ENCODE data around the gene KCNJ2.

Gene KCNJ2

DNA sequence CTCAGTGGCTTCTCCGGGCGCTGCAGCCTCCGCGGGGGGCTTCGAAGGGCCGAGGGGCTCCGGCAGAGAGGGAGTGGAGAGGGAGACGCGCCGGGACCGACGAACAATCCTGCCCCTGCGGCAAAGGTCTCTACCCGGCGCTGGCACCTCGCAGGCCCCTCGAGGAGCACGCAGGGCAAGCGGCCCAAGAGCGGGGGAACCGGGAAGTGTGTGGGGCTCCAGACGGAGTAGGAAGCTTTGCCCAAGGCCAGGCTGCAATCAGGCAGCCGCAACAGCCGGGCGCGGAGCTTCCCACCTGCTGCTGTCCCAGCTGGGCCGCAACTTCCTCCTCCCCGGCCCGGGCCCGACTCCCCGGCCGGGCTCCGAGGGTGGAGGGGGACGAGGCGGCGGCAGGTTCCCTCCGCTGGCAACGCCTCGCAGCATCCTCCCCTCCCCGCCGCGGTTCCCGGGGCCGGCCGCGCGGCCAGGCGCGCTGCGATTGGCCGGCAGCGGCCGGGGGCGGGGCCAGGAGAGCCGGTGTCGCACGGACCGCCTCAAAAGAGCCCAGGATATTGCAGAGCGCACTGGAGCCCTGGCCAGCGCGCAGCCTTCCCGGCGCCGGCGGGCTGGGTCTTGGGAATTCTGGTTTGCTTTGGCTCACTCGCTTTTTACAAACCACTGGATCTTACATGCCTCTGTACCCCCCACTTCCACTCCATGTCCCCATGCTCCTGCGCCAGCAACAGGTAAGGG, at the start of gene KCNJ2:
Gene KCNJ2, plus strand, starts transcription at position 556 of the 732 bp plus-strand sequence. CDS start 5,508 bp downstream, outside the sequence.
- peak; percentile 59 to 66 for DNase-seq

DNA sequence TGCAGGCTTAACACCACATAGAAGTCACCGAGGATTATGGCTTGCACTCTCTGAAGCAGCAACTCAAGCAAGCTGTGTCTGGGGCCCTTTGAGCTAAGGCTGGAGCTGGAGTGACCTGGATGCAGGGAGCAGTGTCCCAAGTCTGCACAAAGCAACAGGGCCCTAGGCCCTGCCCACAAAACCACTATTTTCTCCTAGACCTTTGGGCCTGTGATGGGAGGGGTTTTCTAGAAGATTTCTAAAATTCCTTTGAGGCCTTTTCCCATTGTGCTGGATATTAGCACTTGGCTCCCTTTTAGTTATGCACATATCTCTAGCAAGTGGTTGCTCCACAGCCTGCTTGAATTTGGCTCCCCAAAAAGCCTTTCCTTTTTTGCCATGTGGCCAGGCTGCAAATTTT, 49.8 kb upstream of the KCNJ2 start:
- no peak for DNase-seq

DNA sequence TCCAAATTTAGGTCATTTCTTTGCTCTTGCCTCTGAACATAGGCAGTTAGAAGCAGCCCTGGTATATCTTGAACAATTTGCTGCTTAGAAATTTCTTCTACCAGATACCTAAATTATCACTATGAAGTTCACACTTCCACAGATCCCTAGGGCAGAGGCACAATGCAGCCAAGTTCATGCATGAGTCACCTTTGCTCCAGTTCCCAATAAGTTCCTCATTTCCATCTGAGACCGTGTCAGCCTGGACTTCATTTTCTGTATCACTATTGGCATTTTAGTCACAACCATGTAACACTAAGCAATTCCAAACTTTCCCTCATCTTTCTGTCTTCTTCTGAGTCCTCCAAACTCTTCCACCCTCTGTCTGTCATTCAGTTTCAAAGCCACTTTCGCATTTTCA, 49.3 kb upstream of the KCNJ2 start:
- no peak for DNase-seq

DNA sequence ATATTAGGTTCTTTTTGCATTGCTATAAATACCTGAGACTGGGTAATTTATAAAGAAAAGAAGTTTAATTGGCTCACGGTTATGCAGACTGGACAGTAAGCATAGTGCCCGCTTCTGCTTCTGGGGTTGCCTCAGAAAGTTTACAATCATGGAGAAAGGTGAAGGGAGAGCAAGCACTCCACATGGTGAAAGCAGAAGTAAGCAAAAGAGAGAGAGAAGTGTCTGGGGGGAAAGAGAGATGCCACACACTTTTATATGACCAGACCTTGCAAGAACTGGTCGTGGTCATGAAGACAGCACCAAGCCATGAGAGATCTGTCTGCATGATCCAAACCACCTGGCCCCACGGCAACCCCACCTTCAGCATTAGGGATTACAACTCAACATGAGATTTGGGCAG, 48.9 kb upstream of the KCNJ2 start:
- DNase-seq: no peak

DNA sequence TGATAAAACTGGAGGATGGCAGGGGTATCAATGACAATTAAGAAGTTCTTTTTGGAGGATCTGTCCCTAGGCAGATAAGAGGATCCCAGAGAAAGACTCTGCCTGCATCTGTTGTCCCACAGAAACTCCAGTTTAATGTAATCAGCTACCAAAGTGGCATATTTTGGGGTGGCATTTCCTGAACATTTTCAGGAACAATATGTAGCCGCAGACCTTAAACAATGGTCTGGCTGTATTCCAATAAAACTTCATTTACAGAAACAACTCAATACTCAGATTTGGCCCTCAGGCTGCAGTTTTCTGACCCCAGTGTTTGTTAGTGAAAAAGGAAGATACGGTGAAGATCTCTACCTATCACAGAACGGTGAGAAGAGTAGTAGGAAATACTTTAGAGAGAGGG, 48.2 kb upstream of the KCNJ2 start:
- DNase-seq: no peak

DNA sequence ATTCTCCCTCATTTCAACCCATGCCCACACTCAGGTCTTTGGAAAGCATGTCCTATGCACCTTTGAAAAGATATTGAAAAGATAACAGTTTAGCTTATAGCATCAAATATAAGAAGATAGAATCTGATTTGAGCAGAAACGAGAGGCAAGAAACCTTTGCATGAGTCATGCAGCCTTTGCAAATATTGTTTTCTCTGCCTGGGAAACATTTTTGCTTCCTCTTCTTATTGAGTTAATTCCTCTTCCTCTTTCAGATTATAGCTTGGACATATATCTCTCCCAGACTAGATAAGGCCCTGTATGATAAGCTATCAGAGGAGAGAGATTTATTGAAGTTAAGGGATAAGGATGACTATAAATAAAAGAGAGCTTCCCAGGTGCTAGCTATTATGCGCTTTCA, 46.1 kb upstream of the KCNJ2 start:
- DNase-seq: no peak

DNA sequence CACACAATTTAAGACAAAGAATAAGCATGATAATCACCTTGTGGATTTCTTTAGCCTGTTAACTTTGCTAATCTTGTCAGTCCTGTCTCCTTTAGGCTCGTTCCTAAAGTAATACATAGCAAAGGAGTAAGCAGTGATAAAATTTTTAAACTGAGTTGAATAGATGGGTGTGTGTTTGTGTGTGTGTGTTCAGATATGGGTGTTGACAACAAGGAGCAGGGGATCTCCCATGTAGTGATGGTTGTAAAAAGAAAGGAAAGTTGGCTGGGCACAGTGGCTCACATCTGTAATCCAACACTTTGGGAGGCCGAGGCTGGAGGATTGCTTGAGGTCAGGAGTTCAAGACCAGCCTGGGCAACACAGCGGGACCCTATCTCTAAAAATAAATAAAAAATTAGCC, 44.6 kb upstream of the KCNJ2 start:
- DNase-seq: no peak

DNA sequence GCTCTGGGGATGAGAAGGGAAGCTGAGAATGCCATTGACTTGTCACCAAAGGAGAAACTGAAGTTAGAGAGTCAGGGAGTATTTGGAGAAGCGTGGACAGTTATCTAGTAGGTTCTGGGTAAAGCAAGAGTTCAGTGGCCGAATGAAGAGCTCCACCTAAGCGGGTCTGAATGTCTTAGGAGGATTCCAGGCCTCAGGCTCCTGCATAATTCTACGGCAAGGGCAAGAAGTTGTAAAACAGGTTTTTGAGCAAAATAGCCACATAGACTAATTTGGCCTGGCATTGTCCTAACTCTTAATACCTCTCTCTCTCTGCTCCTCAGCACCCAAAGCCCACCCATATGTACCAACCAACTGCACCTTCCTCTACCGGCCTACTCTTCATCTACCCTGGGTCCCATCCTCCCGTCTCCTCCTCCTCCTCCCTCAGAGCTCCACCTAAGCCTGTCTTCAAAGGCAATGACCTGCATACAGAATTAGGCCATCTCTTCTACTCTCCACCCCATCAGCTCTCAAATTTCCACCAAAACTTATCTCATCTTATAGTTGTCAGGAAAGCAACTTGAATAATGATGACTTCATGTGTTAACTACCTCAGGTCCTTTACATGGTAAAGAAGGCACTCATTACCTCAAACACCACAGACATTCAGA, 42.0 kb upstream of the KCNJ2 start:
- no peak for DNase-seq

DNA sequence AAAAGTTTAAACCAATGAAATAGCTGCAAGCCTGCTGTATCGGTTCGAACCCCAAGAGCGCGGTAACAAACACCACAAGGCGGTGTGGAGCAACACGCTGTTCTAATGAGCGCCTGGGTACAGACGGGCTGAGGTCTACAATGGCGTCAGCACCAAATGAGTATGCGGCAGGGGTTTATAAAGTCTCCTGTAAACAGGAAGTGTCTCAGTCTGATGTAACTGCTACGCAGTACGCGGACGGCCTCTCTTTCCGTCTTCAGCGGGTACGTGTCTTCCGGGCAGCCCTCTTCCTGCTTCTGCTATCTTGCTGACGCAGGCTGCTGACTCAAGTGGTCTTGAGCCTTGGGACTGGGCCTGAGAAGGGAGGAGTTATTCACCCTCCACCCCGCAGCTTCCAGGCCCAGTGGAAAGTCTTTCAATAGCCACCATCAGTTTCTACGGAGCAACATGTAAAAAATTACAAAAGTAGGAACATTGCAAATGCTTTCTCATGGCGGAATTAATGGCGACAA, 40.5 kb upstream of the KCNJ2 start:
- no peak for DNase-seq

DNA sequence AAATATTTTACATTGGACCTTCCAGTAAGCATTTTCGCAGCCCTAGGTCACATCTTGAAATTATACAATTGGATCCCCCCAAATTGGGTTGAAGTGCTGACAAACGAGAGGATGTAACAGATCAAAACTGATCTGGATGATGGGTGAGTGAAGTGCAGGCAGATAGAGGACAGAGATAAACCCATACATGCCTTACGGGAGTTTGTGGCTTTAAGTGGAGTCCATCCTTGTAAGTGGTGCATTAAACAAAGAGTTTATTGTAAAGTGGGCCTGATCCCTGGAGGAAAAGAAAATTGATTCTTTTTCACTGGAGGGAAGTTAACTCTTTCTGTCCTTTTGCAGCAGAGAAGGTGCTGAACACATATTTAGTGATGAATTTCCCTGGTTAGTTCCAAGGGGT, 39.0 kb upstream of the KCNJ2 start:
- no peak for DNase-seq

DNA sequence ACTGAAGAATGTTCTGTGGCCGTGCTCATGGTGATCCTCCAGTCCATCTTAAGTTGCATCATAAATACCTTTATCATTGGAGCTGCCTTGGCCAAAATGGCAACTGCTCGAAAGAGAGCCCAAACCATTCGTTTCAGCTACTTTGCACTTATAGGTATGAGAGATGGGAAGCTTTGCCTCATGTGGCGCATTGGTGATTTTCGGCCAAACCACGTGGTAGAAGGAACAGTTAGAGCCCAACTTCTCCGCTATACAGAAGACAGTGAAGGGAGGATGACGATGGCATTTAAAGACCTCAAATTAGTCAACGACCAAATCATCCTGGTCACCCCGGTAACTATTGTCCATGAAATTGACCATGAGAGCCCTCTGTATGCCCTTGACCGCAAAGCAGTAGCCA, 36.8 kb upstream of the KCNJ2 start:
- DNase-seq: no peak

DNA sequence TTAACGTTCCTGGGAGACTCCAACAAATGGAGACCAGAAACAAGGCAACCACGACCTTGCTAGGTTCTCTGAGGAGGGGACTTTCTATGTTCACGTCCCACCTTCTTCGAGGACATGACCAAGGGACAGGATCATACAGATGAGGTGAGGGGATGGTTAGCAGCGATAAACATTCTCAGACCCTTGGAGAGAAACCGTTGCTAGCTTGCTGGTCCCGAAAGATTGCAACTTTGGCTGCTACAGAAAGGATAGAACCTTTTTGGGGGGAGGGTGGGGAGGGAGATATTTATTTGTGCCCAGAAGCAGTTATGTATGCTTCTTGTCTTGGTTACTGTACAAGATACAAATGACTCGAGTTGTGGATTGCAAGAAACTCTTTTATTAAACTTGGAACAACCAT, 35.3 kb upstream of the KCNJ2 start:
- no peak for DNase-seq

DNA sequence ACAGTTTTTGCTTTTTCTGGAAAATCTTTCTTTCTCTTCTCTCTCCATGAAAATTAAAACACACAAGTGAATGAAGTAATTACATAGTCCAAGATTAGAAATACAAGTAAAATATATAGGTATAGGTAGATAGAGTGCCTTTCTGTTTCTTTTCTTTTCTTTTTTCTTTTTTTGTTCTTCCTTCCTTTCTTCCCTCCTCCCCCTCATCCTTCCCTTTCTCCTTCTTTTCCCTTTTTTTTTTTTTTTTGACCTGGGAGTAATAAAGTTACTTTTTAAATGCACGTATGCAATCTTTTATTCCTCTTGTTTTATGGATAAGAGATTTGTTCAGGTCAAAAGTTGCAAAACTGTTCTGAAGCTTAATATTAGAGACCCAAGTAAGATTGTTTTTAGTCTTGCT, 34.6 kb upstream of the KCNJ2 start:
- no peak for DNase-seq

DNA sequence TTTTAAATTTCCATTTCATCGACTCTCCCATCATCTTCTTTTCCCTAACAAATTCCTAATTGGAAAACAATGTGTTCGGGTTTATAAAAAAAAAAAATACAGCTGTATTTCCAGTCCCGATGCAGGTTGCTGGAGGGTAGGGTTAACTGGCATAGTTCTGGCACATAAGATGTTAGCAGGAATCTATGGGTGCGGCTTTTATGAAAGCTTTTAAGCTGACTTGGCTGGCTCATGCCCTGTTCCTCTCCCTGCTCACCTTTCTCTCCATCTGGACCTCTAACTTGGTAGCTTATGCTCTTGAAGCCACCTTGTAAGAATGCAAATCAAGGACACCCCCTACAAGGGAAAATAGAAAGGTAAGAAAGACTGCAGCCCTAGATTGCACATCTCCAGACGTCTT, 33.2 kb upstream of the KCNJ2 start:
- no peak for DNase-seq

DNA sequence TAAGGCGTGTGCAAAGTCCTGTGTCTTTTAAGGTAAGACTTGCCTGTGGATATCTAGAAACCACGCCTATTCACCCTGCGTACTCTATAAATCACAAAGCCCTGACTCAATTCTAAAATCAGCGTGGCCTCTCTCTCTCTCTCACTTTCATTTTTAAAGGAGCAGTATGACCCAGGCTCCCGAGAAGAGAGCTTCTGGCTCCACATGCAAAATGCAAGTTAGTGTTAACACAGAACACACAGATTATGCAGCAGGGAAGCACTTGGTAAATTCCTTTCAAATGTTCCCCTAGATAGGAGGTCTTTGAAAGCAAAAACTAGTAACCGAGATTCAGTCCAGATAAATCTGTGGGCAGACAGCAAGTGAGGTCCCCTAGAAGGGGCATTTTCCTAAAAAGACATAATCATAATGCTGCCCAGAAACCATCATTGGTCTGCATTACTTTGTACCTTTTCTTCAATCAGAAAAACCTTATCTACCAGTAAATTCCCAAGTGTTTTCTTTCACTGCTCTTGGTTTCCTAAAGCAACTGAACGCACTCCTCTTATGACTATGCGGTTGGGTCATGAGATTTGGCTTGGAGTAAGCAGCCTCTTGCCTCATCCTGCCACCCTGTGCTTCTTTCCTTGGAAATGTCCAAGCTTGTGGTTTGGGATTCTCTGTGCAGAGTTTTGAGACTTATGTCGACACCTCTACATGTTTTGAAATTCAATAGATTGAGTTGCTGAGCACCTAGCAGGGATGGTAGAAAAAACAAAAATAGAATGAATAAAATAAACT, 31.7 kb upstream of the KCNJ2 start:
- DNase-seq: peak; percentile 15 to 38

DNA sequence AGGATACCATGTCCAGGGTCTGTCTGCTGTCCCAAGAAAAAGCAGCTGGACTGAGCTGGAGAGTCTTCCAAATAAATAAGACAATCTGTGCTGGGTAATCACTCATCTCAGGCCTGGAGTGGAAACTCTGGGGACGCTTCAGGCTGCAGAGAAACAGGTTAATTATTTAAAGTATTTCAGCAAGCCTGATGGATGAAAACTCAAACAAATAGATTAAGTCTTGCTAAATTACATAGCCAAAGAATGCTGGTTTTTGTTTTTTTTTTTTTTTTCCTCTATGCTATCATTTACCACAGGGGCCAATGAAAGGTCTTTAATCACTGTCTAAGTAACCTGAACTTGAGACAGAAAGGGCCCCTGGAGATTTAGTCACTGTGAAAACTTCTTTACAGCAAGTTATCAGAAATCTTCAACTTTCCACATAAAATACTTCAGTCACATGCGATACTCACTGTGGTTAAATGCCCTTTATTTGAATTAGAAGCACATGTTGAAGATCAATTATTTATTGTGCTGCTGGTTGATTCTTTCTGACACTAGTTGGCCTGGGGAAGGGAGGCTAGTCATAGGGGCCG, 31.0 kb upstream of the KCNJ2 start:
- no peak for DNase-seq

DNA sequence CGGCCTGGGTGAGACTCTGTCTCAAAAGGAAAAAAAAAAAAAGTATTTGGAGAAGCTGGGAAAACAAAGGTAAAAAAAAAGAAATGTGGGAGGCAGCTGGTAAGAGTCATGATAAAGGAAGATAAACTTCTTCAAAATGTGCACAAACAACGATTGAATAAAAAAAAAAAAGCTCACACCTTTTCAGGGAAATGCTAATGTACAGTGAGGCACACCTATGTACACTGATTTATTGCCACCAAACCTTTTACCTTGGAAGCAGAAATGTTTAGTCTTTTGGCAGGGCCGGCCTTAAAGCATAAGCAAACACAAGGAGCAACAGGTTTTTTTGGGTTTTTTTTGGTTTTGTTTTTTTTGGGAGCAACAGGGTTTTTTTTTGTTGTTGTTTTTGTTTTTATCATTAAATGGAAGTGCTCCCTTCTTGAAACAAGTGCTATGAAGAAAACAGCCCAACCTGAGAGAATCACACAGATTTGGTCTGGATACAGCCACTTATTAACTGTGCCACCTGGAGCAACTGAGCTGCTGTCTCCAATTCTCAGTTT, 29.8 kb upstream of the KCNJ2 start:
- DNase-seq: no peak

DNA sequence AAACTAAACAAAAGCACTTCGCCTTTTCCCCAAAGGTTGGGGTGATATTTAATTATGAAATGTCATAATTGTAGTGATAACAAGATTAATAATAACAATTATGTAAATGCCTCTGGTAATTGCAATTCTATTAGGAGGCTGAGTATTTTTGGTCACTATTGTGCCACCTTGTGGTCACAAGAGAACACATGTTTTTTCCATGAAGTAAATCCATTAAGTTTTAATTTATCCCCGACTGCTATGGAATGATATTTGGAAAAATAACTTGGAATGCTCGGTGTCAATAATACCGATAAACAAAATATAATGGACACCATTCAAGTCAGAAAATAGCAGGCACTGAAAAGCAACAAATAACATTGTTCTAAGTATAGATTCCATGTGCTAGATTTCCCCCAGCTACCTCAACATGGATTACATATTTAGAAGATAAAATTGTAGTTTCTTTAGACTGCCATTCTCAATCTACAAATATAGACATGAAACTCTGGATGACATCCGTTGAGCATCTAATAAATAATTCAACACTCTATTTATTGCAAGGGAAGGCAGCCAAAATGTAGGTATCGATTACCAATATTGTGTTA, 25.0 kb upstream of the KCNJ2 start:
- no peak for DNase-seq

DNA sequence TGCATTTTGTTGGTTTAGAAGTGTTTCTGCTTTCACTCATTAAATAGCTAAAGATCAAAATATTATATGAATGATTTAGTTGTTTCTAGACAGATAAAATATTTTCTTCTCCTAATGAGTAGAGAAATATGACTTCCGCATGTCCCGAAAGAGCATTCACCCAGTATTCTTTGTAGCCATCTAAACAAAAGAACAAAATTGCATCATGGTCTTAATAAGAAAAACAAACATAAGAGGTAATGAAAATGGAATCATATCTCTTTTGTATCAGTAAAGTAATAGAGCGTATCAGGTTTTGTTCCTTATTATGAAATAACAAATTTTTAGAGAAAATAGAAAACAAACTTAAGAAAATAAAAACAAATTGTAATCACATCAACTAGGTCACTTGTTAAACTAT, 16.1 kb upstream of the KCNJ2 start:
- DNase-seq: no peak

DNA sequence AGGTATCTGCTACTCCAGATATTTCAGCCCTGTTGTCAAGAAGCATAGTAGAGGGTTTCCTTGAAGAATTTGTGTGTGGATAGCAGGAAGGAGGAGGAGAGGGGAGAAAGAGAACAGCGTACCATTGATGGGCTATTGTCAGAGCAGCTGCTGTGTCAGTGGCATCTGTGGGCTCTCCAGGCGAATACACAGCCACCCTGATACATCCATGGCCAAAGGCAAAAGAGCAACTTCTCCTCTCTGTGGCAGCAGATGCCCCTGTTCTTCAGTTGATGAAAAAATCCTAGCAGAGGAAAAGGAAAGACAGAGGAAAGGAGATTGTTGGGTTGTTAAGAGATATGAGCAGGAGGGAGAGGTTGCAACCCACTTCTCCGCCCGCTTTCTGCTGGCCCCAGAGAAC, 12.2 kb upstream of the KCNJ2 start:
- DNase-seq: no peak

DNA sequence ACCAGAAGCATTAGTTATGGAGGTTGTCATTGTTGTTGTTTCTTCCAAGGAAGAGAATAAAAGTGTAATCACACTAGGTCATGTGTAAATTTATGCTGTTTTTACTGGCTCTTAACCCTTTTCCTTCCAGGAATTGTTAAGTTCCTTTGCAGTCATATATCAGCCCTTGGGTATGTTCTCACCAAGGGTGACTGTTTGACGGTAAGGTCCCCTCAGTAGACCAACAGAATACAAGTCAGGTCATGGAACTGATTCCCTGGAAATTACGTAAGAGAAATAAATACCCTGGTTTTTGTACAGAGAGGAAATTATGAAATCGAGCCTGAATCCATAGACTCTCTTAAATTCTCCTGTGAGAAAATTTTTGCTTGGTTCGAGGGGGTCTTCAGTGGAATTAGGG, 11.2 kb upstream of the KCNJ2 start:
- no peak for DNase-seq

DNA sequence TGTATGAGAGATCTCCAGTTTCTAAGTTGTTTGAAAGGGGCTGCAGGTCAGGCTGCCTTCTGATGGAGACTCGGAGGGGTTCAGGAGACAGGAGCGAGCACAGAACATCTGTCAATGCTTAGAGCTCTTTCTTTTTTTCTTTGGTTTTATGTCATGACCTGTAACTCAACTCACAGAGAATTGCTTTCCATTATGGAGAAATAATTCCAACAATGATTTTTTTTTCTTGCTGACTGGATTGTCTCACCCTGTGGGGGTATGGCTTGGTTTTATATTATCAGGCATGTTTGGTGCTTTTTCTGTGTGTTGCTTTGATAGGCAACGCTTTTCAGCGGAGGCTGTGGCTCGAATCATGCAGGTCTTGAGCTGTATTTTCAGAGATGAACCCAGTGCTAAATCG, 10.7 kb upstream of the KCNJ2 start:
- DNase-seq: no peak

DNA sequence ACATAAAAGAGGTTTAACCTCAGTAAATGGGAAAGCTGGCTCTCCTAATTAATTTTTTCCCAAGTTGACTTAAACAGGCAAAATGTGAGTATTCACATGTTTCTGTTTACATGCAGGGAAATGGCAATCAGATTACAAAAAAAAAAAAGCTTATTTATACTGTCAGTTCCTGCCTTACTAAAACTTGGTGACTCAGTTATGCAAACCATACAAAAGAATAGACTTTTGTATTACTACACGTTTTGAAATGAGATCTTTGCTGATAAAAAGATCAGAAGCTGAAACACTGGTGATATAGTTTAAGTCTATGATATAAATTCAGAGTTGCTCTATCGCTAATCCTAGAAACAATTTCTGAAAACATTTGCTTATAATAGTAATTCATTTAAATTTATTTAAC, 9.4 kb upstream of the KCNJ2 start:
- no peak for DNase-seq

All from activated CD4-positive, alpha-beta T cell treated with anti-CD3 and anti-CD28 coated beads, Interleukin-2, amount 50 U/mL, for 48 hours (primary cell).